Adrenal gland (tissue), 12 donors: ENCODE results near the gene LGALS8. TPM values are rescaled to one million over a fixed set of nuclear protein-coding genes. Genes with fewer than 3 reads are reported as not detected.
A peak's percentile ranks its signal among the peaks of the same experiment; 100 is the strongest.

ENCODE experiments used
- DNase-seq, 7 donors: peaks; one replicate each; pipeline ENCODE4 v3.0.0-alpha.2; 2019 to 2020
- H3K27ac ChIP-seq, 5 donors: fragments of 200-600 bp; sonication (generic) in 4 of 5; 1 replicate in 3 of 5; 2 replicates in 2 of 5; pipeline versions ENCODE4 v1.5.1 to v1.8.0; 2016 to 2020; ENCODE audit warnings: mild to moderate bottlenecking in 1 of 5
- H3K27me3 ChIP-seq: fragments of 200-600 bp; 2 replicates; pipeline ENCODE4 v1.8.0; 2021
- H3K36me3 ChIP-seq, 2 donors: fragments of 200-600 bp; replicated peaks in 1 of 2; 1 replicate in 1 of 2; 2 replicates in 1 of 2; pipeline versions ENCODE4 v1.5.1 to v1.8.0; 2018 to 2022
- H3K4me1 ChIP-seq, 2 donors: fragments of 200-600 bp; replicated peaks in 1 of 2; 1 replicate in 1 of 2; 2 replicates in 1 of 2; pipeline versions ENCODE4 v1.5.1 to v1.8.0; 2018 to 2021
- H3K4me3 ChIP-seq, 4 donors: fragments of 200-600 bp; sonication (generic) in 3 of 4; one replicate each; pipeline ENCODE4 v1.5.1; 2016 to 2018
- H3K9me3 ChIP-seq, 3 donors: fragments of 200-600 bp; sonication (generic) in 1 of 3; replicated peaks in 1 of 3; 1 replicate in 2 of 3; 2 replicates in 1 of 3; pipeline versions ENCODE4 v1.5.1 to v1.8.0; 2016 to 2021
- CTCF ChIP-seq, 6 experiments: fragments of 450-650 bp in 4 of 6; fragments of 200-600 bp in 2 of 6; sonication (generic) in 1 of 6; IDR thresholded peaks; 1 replicate in 5 of 6; 2 replicates in 1 of 6; pipeline versions ENCODE4 v1.5.1 to v1.8.0; 2016 to 2021; ENCODE audit warnings: antibody characterized with exemption in 6 of 6, mild to moderate bottlenecking in 2 of 6, moderate library complexity in 1 of 6
- POLR2A ChIP-seq, 2 donors: fragments of 450-650 bp; IDR thresholded peaks; one replicate each; pipeline ENCODE4 v1.6.1; 2017; ENCODE audit warnings: antibody characterized with exemption in 2 of 2, mild to moderate bottlenecking in 2 of 2, moderate library complexity in 1 of 2
- WGBS, 4 donors: extraction: QIAGEN DNeasy Blood & Tissue Kit in 2 of 4; methylation state at CpG; one replicate each; pipeline versions ENCODE4 v1.1.5 to v1.1.7; 2013 to 2017; 5-methylcytosine and 5-hydroxymethylcytosine counted together
- intact Hi-C, 2 donors: fragments of 100-400 bp; cut with DNase I; formaldehyde crosslinking; loops; one replicate each; pipeline versions ENCODE4 v1.14.1 to v1.15.0; 2022 to 2023
- polyA plus RNA-seq, 3 donors: library from polyadenylated mRNA; stranded (reverse); fragments of 200-250 nt in 2 of 3; fragments of 350-450 nt in 1 of 3; fragmentation: Illumina TruSeq in 1 of 3; extraction: RNeasy Lipid Tissue Mini Kit (QIAGEN cat#74804) in 1 of 3; gene quantifications; one replicate each; pipeline ENCODE4 v1.2.3, GENCODE V29; 2013 to 2014
- total RNA-seq, 9 donors: library from RNA; depleted of rRNA in 4 of 9; stranded (reverse); fragments of >200 nt in 4 of 9; fragments of 120-200 nt in 1 of 9; fragmentation: NEBNext Ultra II Directional in 1 of 9; extraction: Animal tissue kit (Norgen Biotek cat#: 25700) in 1 of 9; gene quantifications; one replicate each; pipeline versions ENCODE4 v1.1.0 to v1.2.4, GENCODE V29; 2013 to 2023
- donor health status: healthy with polysubstance abuse.
- donor health status: Bipolar disorder and iron deficiency.
- donor health status: DM: yes; HTN: yes; CAD: no.
- donor health status: DM: no; HTN: no; CAD: no.
- donor health status: DM: no; HTN: no; CAD: no.
- donor health status: DM: yes; HTN: yes; CAD: no.

LGALS8 gene
- total and polyA plus RNA-seq, 12 donors: 23.2 to 100 (median 54.6) TPM

GRCh38 chr1:236495467-236496112 is 28.2 kb upstream of the LGALS8 start:
- H3K4me3 ChIP-seq: no peak overlapping the region
- H3K4me1 ChIP-seq: no peaks in the 10 kb centered on the region
- H3K9me3 ChIP-seq: no peaks in the 10 kb centered on the region
- no peaks in the 10 kb centered on the region for H3K27me3 ChIP-seq
- H3K27ac ChIP-seq: no peak overlapping the region
- DNase-seq: no peak
- TF ChIP-seq POLR2A (IDR thresholded peaks at IDR 0.05) (no peak), CTCF (IDR thresholded peaks at IDR 0.05) (no peak)
- H3K36me3 ChIP-seq: no peaks in the 10 kb centered on the region
- WGBS, 4 donors: 48 to 63% (median 54%) methylated on average over 8 to 11 of the region's 11 CpGs
- intact Hi-C loops: no loop called here

GRCh38 chr1:236497908-236498307 is 25.9 kb upstream of the LGALS8 start:
- Histone ChIP-seq H3K36me3 (no peaks in the 10 kb centered on the region), H3K9me3 (no peaks in the 10 kb centered on the region), H3K4me1 (peaks cover 0 to 3% of the 10 kb centered on the region in 2 donors), H3K27me3 (no peaks in the 10 kb centered on the region), H3K4me3 (no peak overlapping the region), H3K27ac (no peak overlapping the region)
- TF ChIP-seq POLR2A (IDR thresholded peaks at IDR 0.05) (no peak), CTCF (IDR thresholded peaks at IDR 0.05) (no peak)
- intact Hi-C loops: no loop called here
- no peak for DNase-seq
- 64 to 81% (median 74%) methylated on average over 6 of the region's 6 CpGs for WGBS, 4 donors

DNA sequence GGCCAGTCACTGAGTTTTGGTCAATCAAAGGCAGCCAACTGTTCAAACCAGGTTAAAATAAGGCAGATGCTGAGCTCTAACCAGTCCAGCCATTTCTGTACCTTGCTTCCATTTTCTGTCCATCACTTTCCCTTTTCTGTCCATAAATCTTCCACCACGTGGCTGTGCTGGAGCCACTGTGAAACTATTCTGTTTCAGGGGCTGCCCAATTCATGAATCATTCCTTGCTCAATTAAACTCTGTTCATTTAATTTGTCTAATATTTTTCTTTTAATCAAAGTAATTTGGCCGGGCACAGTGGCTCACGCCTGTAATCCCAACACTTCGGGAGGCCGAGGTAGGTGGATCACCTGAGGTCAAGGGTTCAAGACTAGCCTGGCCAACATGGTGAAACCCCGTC is 22.7 kb upstream of the LGALS8 start:
- Histone ChIP-seq H3K36me3 (no peaks in the 10 kb centered on the region), H3K4me1 (peaks cover 0 to 3% of the 10 kb centered on the region in 2 donors), H3K9me3 (no peaks in the 10 kb centered on the region), H3K4me3 (no peak overlapping the region), H3K27ac (no peak overlapping the region), H3K27me3 (no peaks in the 10 kb centered on the region)
- 83 to 87% (median 85%) methylated on average over 6 of the region's 6 CpGs for WGBS, 4 donors
- TF ChIP-seq CTCF (IDR thresholded peaks at IDR 0.05): no peak
- TF ChIP-seq POLR2A (IDR thresholded peaks at IDR 0.05): no peak
- intact Hi-C loops: no loop called here
- no peak for DNase-seq

DNA sequence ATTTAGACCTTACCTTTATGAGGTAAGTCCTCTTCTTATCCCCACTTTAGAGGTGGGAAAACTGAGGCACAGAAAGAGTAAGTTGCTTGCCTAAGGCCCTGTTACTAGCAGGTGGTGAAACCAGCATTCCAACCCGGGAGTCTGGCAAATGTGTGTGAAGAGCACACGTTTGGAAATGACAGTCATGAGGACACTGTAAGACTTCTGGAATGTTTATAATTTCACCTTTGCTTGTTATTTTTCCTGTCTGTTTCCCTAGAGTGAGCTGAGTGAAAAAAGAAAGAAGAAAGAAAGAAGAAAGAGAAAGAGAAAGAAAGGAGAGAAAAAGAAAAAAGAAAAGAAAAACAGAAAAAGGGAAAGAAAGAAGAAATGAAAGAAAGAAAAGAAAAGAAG is 21.2 kb upstream of the LGALS8 start:
- H3K27ac ChIP-seq: peak overlapping the region in 1 of 5 donors; percentile 32
- intact Hi-C loops: no loop called here
- no peak for DNase-seq
- no peaks in the 10 kb centered on the region for H3K27me3 ChIP-seq
- 26 to 43% (median 36%) methylated on average over 2 of the region's 2 CpGs for WGBS, 4 donors
- H3K9me3 ChIP-seq: no peaks in the 10 kb centered on the region
- TF ChIP-seq POLR2A (IDR thresholded peaks at IDR 0.05) (no peak), CTCF (IDR thresholded peaks at IDR 0.05) (no peak)
- H3K4me1 ChIP-seq: peaks cover 0 to 3% of the 10 kb centered on the region in 2 donors
- H3K4me3 ChIP-seq: no peak overlapping the region
- H3K36me3 ChIP-seq: no peaks in the 10 kb centered on the region
